Measurements from ENCODE around the gene MEF2C.
A peak's percentile ranks its signal among the peaks of the same experiment; 100 is the strongest.

Gene MEF2C

GRCh38 chr5:88829054-88829453, 53.9 kb downstream of the MEF2C start:
- no peak for DNase-seq

GRCh38 chr5:88827997-88828396, 55.0 kb downstream of the MEF2C start:
- DNase-seq: no peak

GRCh38 chr5:88826646-88827585, 56.1 kb downstream of the MEF2C start:
- DNase-seq: peak; percentile 35

- no peak for DNase-seq
These were observed 57.2 kb downstream of the MEF2C start for GRCh38 chr5:88825584-88826315.

GRCh38 chr5:88824892-88825583, 57.9 kb downstream of the MEF2C start:
- no peak for DNase-seq

GRCh38 chr5:88824141-88824540, 58.8 kb downstream of the MEF2C start:
- DNase-seq: no peak

- DNase-seq: no peak
These were observed 59.8 kb downstream of the MEF2C start for GRCh38 chr5:88823201-88823600.

- DNase-seq: no peak
These were observed 61.8 kb downstream of the MEF2C start for GRCh38 chr5:88821161-88821560.

- DNase-seq: no peak
These were observed 62.4 kb downstream of the MEF2C start for GRCh38 chr5:88820581-88820980.

GRCh38 chr5:88819301-88819999, 63.5 kb downstream of the MEF2C start:
- DNase-seq: no peak

- DNase-seq: no peak
These were observed 64.7 kb downstream of the MEF2C start for GRCh38 chr5:88818296-88818695.

- DNase-seq: no peak
These were observed 66.8 kb downstream of the MEF2C start for GRCh38 chr5:88816195-88816594.

GRCh38 chr5:88815050-88815789, 67.8 kb downstream of the MEF2C start:
- no peak for DNase-seq

- DNase-seq: no peak
These were observed 69.0 kb downstream of the MEF2C start for GRCh38 chr5:88813805-88814575.

GRCh38 chr5:88813244-88813643, 69.7 kb downstream of the MEF2C start:
- no peak for DNase-seq

GRCh38 chr5:88808153-88808552, 74.8 kb downstream of the MEF2C start:
- DNase-seq: no peak

GRCh38 chr5:88807327-88807726, 75.7 kb downstream of the MEF2C start:
- no peak for DNase-seq

GRCh38 chr5:88806338-88806737, 76.6 kb downstream of the MEF2C start:
- DNase-seq: no peak

- no peak for DNase-seq
These were observed 77.7 kb downstream of the MEF2C start for GRCh38 chr5:88805151-88805784.

GRCh38 chr5:88804444-88804843, 78.5 kb downstream of the MEF2C start:
- no peak for DNase-seq

Measured in right kidney (tissue), 1 donor.